RWPE1 (cell line): ENCODE data around the gene TMEM25.
A peak's percentile ranks its signal among the peaks of the same experiment; 100 is the strongest.
"Not testable (repeated sequence)": the region's sequence is repeated elsewhere in the genome, so short reads cannot be mapped to it uniquely, and the experiment has no call there.

Experiments used
- CTCF ChIA-PET: fragments of 350-600 bp; sonication (Branson Sonifier 250); formaldehyde crosslinking; extraction: SDS; loops from one replicate; lab custom pipeline; 2021; lab: Yijun Ruan, JAX
- POLR2A ChIA-PET: fragments of 400-600 bp; formaldehyde crosslinking; extraction: SDS; loops from one replicate; lab custom pipeline; 2020; ENCODE audit warnings: antibody characterized with exemption; ENCODE audit not compliant: low non-redundant PET; lab: Yijun Ruan, JAX
- DNase-seq: peaks from one replicate; pipeline ENCODE4 v3.0.0; 2012; ENCODE audit warnings: low spot score
- H3K27ac ChIP-seq: fragments of 450-650 bp; 2 replicates; pipeline ENCODE4 v1.5.1; 2017
- TF ChIP-seq, protein P1 (sequence below): fragments of 450-650 bp; conservative IDR thresholded peaks from 2 replicates; pipeline ENCODE4 v1.5.1; 2017; ENCODE audit warnings: low read depth, mild to moderate bottlenecking

Gene TMEM25

DNA sequence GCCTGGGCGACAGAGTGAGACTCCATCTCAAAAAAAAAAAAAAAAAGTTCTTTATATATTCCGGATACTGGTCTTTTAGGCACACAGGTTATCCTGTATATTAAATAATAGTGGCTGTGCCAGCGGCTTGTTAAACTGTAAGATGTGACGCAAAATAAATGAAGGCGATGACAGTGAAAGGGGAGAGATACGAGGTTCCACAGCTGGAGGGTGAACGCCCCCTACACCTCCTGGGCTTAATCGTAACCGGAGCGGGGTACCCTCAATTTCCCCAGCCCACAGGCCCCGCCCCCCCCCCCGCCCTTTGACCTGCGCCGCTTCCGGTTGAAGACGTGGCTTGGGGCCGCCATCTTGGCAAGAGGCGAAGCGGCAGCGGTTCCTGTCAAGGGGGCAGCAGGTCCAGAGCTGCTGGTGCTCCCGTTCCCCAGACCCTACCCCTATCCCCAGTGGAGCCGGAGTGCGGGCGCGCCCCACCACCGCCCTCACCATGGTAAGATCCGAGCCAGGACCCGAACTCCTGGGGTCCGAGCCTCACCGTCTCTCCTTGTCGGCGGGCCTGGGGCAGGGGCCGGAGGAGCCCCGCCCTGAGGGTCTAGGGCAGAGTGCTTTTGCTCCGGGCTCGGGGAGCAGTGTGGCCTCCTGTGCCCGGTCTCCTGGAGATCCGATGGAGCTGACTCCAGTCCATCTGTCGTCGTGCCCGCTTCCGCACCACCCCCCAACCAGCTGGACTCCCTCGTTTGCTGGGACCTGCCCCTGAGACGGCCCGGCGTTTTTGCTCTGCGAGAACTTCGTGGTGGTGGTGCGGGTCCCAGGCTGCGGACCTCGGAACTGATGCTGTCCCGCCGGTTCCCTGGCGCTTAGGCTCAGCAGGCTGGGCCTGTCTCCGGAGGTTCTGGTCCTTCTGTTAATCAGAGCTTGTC, 41.3 kb downstream of the TMEM25 start, which contains the start of gene ARCN1:
Gene ARCN1 (plus strand): TSS at position 349 of the 920 bp plus-strand sequence. CDS start 139 bp downstream, at position 488.
- peak; percentile 78 for DNase-seq
- TF ChIP-seq, protein P1, sequence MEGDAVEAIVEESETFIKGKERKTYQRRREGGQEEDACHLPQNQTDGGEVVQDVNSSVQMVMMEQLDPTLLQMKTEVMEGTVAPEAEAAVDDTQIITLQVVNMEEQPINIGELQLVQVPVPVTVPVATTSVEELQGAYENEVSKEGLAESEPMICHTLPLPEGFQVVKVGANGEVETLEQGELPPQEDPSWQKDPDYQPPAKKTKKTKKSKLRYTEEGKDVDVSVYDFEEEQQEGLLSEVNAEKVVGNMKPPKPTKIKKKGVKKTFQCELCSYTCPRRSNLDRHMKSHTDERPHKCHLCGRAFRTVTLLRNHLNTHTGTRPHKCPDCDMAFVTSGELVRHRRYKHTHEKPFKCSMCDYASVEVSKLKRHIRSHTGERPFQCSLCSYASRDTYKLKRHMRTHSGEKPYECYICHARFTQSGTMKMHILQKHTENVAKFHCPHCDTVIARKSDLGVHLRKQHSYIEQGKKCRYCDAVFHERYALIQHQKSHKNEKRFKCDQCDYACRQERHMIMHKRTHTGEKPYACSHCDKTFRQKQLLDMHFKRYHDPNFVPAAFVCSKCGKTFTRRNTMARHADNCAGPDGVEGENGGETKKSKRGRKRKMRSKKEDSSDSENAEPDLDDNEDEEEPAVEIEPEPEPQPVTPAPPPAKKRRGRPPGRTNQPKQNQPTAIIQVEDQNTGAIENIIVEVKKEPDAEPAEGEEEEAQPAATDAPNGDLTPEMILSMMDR: no peak
- CTCF ChIA-PET: interaction anchor here (0.7 kb wide), 2 partner anchors 59 to 136 kb away, joined by 3 to 4 read pairs; no protein-coding TSS in a partner anchor

GRCh38 chr11:118572981-118573550, 42.1 kb downstream of the TMEM25 start:
- peak overlapping the region; percentile 91 for H3K27ac ChIP-seq
- ChIA-PET POLR2A (no interaction called here), CTCF (no interaction called here)
- TF ChIP-seq, protein P1: no peak
- DNase-seq: peak; percentile 45

More for the DNA sequence above, 41.3 kb downstream of the TMEM25 start, which contains the start of gene ARCN1:
- POLR2A ChIA-PET: interaction anchor here (0.6 to 0.7 kb wide), 3 partner anchors 295 to 1191 kb away, joined by 5 to 6 read pairs (median 5); no protein-coding TSS in a partner anchor
- H3K27ac ChIP-seq: peak within 1 kb of the TSS; percentile 91

GRCh38 chr11:118574636-118575035, 43.6 kb downstream of the TMEM25 start:
- CTCF ChIA-PET: no interaction called here
- TF ChIP-seq, protein P1: no peak
- POLR2A ChIA-PET: no interaction called here
- DNase-seq: no peak
- H3K27ac ChIP-seq: peak overlapping the region; percentile 20

- H3K27ac ChIP-seq, CTCF ChIA-PET, POLR2A ChIA-PET, DNase-seq: not testable (repeated sequence)
Observed at GRCh38 chr11:118577995-118578394, 47.0 kb downstream of the TMEM25 start.

GRCh38 chr11:118581057-118581456, 50.1 kb downstream of the TMEM25 start:
- no peak for DNase-seq
- TF ChIP-seq, protein P1: no peak
- ChIA-PET POLR2A (no interaction called here), CTCF (interaction anchor here (0.7 kb wide), 1 partner anchor 21 kb away, joined by 5 read pairs; no protein-coding TSS in a partner anchor)
- H3K27ac ChIP-seq: no peak overlapping the region
